Parathyroid adenoma (tissue), 2 donors: ENCODE measurements around the gene CD81.

Source experiments
- H2AFZ ChIP-seq: fragments of 300-600 bp; sonication (generic); one replicate; pipeline ENCODE4 v1.7.0; 2017; ENCODE audit warnings: antibody characterized with exemption, mild to moderate bottlenecking
- H3K27ac ChIP-seq: fragments of 300-600 bp; sonication (generic); one replicate; pipeline ENCODE4 v1.7.0; 2017
- H3K27me3 ChIP-seq: fragments of 300-600 bp; sonication (generic); one replicate; pipeline ENCODE4 v1.7.0; 2017; ENCODE audit warnings: low read length; ENCODE audit not compliant: control insufficient read depth, insufficient read depth
- H3K36me3 ChIP-seq: fragments of 300-600 bp; sonication (generic); one replicate; pipeline ENCODE4 v1.7.0; 2017; ENCODE audit warnings: low read length; ENCODE audit not compliant: control insufficient read depth, insufficient read depth
- H3K4me1 ChIP-seq: fragments of 300-600 bp; sonication (generic); one replicate; pipeline ENCODE4 v1.7.0; 2017; ENCODE audit warnings: control low read depth
- H3K4me2 ChIP-seq: fragments of 300-600 bp; sonication (generic); one replicate; pipeline ENCODE4 v1.7.0; 2017; ENCODE audit warnings: low read length
- H3K4me3 ChIP-seq: fragments of 300-600 bp; sonication (generic); one replicate; pipeline ENCODE4 v1.7.0; 2017; ENCODE audit warnings: low read depth, low read length
- H3K79me2 ChIP-seq: fragments of 300-600 bp; sonication (generic); one replicate; pipeline ENCODE4 v1.7.0; 2017; ENCODE audit warnings: control low read depth
- H3K9ac ChIP-seq: fragments of 300-600 bp; sonication (generic); one replicate; pipeline ENCODE4 v1.7.0; 2017; ENCODE audit warnings: mild to moderate bottlenecking
- H3K9me3 ChIP-seq: fragments of 300-600 bp; sonication (generic); one replicate; pipeline ENCODE4 v1.7.0; 2017; ENCODE audit warnings: low read length; ENCODE audit not compliant: control insufficient read depth
- CTCF ChIP-seq: fragments of 300-600 bp; sonication (generic); IDR thresholded peaks from one replicate; pipeline ENCODE4 v1.7.0; 2017; ENCODE audit warnings: antibody characterized with exemption, mild to moderate bottlenecking
- donor health status: primary hyperparathyroidism.

The CD81 gene

GRCh38 chr11:2419638-2420501 lies 42.8 kb downstream of the CD81 start:
- H3K4me3 ChIP-seq, result no peak overlapping the region

GRCh38 chr11:2420502-2421225 lies 43.6 kb downstream of the CD81 start:
- Histone ChIP-seq H3K4me2 (no peak overlapping the region), H3K27ac (no peak overlapping the region), H3K79me2 (no peaks in the 10 kb centered on the region), H3K36me3 (no peaks in the 10 kb centered on the region), H3K9me3 (no peaks in the 10 kb centered on the region), H3K9ac (no peak overlapping the region), H3K4me3 (no peak overlapping the region), H3K4me1 (no peaks in the 10 kb centered on the region), H2AFZ (peak overlapping the region; percentile 46), H3K27me3 (no peaks in the 10 kb centered on the region)
- TF ChIP-seq CTCF, result peak; percentile 77

More at GRCh38 chr11:2419638-2420501, 42.8 kb downstream of the CD81 start:
- H3K27ac ChIP-seq, result no peak overlapping the region
- H3K79me2 ChIP-seq, result no peaks in the 10 kb centered on the region
- peak overlapping the region; percentile 46 for H2AFZ ChIP-seq
- no peaks in the 10 kb centered on the region for H3K4me1 ChIP-seq
- H3K4me2 ChIP-seq, result no peak overlapping the region
- H3K36me3 ChIP-seq, result no peaks in the 10 kb centered on the region
- no peaks in the 10 kb centered on the region for H3K9me3 ChIP-seq
- no peaks in the 10 kb centered on the region for H3K27me3 ChIP-seq
- no peak overlapping the region for H3K9ac ChIP-seq
- TF ChIP-seq CTCF, result peak; percentile 50

GRCh38 chr11:2421226-2421994 lies 44.3 kb downstream of the CD81 start:
- Histone ChIP-seq H3K9ac (no peak overlapping the region), H3K4me2 (no peak overlapping the region), H3K79me2 (no peaks in the 10 kb centered on the region), H3K4me3 (no peak overlapping the region), H3K4me1 (no peaks in the 10 kb centered on the region), H3K27me3 (no peaks in the 10 kb centered on the region), H2AFZ (no peak overlapping the region), H3K27ac (no peak overlapping the region), H3K36me3 (no peaks in the 10 kb centered on the region), H3K9me3 (no peaks in the 10 kb centered on the region)
- TF ChIP-seq CTCF, result no peak

GRCh38 chr11:2421996-2422395 lies 44.9 kb downstream of the CD81 start:
- Histone ChIP-seq H3K9me3 (no peaks in the 10 kb centered on the region), H3K9ac (no peak overlapping the region), H3K27ac (no peak overlapping the region), H3K36me3 (no peaks in the 10 kb centered on the region), H3K79me2 (no peaks in the 10 kb centered on the region), H2AFZ (no peak overlapping the region), H3K27me3 (no peaks in the 10 kb centered on the region), H3K4me1 (no peaks in the 10 kb centered on the region), H3K4me2 (no peak overlapping the region), H3K4me3 (no peak overlapping the region)
- no peak for TF ChIP-seq CTCF
